ENCODE results near the gene MBTPS1.
A peak's percentile ranks its signal among the peaks of the same experiment; 100 is the strongest.

The MBTPS1 gene

DNA sequence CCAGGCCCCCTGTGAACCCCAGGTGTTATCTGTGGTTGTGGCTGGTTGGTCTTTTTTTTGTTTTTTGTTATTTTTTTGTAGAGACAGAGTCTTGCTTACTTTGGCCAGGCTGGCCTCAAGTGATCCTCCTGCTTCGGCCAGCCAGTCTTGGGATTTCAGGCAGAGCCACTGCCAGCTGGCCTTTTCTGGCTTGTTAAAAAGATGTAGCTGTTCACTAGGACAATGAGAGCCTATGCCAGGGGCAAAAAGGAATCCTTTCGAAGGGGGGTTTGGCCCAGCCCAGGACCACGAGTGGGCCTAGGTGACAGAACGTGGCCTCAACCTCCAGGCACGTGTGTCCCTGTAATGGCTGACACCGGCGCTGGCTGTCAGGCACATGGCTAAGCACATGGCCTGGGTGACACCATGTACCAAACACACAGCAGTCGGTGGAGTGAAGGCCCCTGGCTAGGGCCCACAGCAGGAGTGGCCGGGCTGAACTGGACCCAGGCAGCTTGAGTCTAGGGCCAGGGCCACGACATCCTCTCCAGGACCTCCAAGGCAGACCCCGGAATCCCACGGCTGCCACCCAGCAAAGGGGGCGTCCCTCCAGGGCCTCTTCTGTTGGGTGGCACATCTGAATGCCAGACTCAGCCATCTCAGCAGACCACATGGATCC is 67.2 kb downstream of the MBTPS1 start:
- no peak for DNase-seq

- no peak for DNase-seq
These were observed 67.9 kb downstream of the MBTPS1 start for GRCh38 chr16:84048871-84049270.

DNA sequence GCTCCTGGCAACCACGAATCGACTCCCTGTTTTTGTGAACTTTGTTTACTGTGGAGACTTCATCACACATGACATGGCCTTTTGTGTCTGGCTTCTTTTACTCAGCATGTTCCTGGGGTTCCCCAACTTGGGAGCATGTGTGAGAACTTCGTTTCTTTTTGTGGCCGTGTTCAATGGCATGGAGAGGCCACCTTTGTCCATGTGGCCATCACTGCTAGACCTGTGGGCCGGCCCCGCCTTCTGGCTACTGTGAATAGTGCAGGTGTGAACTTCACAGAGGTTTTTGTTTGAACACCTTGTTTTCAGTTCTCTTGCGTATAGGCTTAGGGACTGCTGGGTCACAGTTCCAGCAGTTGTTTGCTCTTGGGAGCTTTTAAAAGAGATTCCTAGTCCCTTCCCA is 68.5 kb downstream of the MBTPS1 start:
- DNase-seq, result no peak

DNA sequence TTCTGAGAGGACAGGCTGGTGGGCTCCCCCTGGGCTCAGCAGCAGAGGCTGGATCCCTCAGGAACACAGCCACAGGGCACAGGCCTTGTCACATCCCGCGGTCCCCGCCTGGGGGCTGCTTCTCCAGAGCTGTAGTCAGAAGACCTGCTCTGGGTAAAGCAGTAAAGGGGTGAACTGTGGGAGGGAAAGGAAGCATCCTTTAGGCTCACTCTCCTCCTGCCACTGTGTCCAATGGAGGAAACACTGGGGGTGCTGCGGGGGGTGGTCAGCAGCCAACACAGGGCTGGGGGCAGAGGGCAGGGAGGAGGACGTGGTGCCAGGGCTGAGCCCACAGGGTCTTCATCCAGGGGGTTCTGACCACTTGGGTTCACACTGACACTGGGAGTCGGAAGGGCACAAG is 69.1 kb downstream of the MBTPS1 start:
- no peak for DNase-seq

DNA sequence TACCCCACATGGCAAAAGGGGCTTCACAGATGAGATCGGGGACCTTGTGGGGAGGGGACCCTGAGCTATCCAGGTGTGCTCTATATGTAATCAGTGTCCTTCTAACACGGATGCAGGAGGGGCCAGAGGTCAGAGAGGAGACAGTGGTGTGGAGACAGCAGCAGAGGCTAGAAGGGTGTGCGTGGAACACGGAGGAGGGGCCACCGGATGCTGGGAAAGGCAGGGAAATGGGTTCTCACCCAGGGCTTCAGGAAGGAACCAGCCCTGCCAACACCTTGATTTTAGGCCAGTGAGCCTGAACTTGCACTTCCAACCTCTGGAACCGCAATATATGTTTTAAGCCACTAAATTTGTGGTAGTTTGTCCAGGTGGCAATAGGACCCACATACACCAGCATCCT is 69.5 kb downstream of the MBTPS1 start:
- no peak for DNase-seq

DNA sequence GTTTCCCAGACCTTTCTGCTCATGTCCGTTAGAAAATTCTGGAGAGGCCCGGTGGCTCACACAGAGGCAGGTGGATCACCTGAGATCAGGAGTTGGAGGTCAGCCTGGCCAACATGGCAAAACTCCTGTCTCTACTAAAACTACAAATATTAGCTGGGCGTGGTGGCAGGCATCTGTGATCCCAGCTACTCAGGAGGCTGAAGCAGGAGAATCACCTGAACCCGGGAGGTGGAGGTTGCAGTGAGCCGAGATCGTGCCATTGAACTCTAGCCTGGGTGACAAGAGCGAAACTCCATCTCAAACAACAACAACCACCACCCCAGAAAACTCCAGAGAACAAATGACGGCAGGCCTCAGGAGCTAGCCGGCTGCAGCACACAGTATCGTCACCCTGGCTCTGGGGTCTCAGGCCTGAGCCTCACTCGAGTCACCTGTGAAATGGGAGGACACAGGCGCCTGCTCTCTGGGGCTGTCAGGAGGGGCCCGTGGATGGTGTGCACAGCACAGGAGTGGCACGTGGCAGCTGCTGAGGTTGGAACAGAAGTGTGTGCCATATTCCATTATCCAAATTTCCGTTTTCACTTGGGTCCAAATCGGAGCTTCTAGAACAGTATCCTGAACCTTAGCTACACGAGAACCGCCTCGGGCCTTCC is 70.8 kb downstream of the MBTPS1 start:
- no peak for DNase-seq

GRCh38 chr16:84045001-84045817 is 71.5 kb downstream of the MBTPS1 start:
- no peak for DNase-seq

DNA sequence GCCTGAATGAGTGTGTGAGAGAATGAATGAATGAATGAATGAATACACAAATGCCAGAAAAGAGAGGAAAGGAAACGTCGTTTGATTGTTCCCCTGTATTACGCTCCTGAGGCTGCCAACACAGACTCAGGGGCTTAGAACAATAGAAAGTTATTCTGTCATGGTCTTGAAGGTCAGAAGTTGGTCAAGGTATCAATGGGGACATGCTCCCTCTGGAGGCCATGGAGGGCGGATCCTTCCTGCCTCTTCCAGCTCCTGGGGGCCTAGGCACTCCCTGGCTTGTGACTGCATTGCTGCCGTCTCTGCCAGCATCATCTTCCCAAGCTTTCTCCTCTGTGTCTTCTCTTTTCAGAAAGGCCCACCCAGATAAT is 72.6 kb downstream of the MBTPS1 start:
- peak in 1 of 2 experiments; percentile 3 for DNase-seq

DNA sequence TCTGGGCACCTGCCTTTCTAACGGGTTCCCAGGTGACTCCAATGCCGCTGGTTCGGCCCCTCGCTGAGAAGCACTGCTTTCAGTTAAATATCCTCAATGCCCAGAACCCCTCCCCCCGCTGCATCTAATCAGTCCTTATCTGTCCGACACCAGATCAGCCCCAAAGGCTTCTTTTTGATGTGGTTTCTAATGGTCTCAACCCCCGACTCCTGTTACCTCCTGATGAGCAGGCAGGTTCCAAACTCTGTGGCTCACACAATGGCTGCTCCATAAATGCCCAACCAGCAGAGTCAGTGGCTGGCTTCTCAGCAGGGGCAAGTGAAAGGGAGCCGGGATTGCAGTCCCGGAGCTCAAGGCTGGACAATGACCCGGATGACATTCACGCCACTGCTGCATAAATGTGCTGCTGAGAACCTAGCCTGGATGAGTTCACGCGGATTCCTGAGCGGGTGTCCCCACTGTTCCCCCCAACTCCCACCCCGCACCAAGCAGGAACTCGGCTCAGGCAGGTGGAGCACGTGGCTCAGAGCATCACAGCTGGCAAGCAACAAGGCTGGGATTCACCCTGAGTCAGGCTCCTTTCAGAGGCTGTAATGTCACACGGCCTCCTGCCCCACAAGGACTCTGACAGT is 73.1 kb downstream of the MBTPS1 start:
- DNase-seq, result no peak

GRCh38 chr16:84042879-84043485 is 73.8 kb downstream of the MBTPS1 start:
- DNase-seq, result no peak

DNA sequence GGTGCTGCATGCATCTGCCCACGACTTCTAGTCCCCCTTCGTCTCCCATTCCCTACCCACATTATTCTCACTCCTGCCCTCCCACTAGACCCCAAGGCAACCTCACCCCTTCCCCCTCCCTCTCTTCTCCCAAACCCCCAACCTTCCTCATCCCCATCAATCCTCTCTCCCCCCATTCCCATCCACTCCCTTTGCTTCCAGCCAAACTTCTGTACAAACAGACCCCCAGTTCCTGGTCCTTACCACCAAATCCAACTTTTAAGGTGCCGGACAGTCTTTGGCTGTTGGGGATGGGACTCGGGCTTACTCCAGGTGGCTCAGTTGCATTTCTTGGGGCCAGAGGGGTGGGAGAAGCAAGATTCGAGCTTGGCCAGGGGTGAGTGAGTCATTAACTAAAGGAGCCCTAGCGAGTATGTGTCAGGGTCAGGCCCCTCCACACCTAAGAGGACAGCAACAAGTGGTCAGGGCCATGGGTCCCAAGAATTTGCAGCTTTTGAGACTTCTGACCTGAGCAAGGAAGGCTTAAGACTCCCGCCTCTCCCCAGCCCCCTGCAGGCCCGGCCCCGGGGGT is 74.3 kb downstream of the MBTPS1 start, which contains the start of gene SLC38A8:
TSS of gene SLC38A8 (minus strand) at position 488 of the 571 bp plus-strand sequence. CDS start 638 bp downstream, outside the sequence.
- DNase-seq, result no peak

GRCh38 chr16:84041881-84042280 is 74.9 kb downstream of the MBTPS1 start:
- DNase-seq, result no peak

DNA sequence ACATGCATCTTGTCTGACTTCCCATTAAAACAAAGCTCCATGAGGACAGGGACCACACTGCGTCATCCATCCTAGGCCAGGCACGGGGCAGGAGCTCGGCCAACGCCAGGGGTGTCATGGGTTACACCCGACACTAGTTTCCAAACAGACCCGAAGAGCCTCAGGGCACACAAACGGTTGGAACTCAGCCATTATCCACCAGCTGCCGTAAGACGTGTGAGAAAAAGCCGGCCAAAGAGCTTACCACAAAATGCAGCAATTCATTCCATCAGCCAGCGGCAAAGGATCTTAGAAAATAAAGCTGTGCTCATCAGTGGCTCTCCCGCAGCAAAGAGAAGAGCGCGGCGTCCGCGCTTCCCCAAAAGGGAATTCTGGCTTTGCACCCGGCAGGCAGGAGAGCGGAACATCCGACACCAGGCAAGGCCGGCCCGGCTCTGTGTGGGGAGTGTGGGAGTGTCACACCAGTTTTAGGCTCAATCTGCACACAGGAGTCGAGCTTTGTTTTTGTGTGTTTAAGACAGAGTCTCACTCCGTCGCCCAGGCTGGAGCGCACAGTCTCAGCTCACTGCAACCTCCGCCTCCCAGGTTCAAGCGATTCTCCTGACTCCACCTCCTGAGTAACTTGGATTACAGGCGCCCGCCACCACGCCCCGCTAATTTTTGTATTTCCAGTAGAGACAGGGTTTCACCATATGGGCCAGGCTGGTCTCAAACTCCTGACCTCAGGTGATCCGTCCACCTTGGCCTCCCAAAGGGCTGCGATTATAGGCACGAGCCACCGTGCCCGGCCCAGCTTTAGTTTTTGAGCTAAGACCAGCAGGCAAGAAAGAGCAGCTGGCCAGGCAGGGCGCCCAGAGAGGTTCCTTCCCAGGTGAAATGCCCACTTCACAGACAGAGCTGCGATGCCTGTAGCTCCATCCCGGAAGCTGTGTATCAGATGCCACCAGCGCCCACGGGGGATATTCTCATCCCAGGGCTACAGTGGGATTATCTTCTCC is 75.6 kb downstream of the MBTPS1 start:
- no peak for DNase-seq

DNA sequence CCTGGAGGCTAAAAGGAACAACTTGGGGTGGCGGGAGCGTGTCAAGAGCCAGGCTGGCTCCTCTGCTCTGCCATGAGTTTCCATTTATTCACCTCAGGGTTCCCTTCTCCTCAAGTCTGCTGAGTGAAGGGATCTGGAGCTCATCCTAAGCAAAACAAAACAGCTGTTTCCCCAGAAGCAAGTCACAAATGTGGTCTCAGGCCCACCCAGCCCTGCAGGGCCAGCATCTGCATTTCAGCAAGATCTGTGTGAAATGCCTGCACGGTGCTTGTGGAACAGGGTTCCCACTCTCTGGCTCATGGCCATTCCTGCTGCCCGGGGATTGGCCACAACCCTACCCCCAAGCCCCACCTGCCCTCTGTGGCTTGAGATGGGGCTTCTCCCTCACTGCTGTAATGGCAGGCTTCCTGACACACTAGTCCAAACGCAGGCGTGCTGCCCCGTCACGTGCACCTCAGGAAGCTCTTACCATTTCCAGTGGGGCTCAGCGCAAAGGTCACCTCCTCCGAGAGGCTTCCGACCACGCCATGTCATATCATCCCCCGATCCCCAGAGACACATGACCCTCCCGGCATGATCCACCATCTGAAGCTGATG is 76.4 kb downstream of the MBTPS1 start:
- no peak for DNase-seq

GRCh38 chr16:84039696-84040095 is 77.0 kb downstream of the MBTPS1 start:
- DNase-seq, result no peak

- no peak for DNase-seq
These were observed 78.3 kb downstream of the MBTPS1 start for GRCh38 chr16:84038469-84038868.

- no peak for DNase-seq
These were observed 79.7 kb downstream of the MBTPS1 start for GRCh38 chr16:84036982-84037425.

DNA sequence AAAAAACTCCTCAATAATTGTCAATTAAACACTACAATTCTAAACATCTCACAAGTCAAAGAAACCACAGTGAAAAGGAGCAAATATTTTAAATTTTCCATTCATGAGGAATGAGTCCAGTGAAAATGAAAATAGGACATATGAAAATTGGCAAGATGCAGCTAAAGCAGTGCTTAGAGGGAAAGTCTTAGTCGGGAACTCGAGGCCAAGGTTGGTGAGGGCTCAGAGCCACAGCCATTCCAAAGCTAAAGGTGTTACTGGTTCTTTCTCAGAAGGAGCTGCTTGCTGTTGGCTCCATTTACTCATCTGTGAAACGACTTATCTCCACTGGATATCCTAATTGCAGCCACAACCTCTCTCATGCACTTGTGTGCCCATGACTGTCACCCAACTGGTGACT is 80.6 kb downstream of the MBTPS1 start:
- no peak for DNase-seq

DNA sequence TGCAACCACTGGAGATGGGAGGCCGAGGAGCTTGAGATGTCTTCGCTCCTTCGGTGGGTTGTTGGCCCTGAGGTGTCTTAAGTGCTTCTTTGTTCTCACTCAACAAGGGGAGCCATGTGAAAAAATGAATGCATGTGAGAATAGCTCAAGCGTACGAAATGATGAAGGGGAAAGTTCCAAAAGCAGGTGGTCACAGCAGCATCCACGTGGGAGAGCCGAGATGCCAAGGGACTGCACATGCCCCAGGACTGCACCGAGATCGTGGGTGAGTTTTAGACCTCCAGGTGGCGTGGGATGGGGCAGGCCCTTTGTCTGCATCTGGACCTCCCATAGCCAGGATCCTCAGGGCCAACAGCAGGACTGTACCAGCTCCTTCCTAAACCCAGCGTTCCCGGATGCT is 82.2 kb downstream of the MBTPS1 start:
- DNase-seq, result no peak

DNA sequence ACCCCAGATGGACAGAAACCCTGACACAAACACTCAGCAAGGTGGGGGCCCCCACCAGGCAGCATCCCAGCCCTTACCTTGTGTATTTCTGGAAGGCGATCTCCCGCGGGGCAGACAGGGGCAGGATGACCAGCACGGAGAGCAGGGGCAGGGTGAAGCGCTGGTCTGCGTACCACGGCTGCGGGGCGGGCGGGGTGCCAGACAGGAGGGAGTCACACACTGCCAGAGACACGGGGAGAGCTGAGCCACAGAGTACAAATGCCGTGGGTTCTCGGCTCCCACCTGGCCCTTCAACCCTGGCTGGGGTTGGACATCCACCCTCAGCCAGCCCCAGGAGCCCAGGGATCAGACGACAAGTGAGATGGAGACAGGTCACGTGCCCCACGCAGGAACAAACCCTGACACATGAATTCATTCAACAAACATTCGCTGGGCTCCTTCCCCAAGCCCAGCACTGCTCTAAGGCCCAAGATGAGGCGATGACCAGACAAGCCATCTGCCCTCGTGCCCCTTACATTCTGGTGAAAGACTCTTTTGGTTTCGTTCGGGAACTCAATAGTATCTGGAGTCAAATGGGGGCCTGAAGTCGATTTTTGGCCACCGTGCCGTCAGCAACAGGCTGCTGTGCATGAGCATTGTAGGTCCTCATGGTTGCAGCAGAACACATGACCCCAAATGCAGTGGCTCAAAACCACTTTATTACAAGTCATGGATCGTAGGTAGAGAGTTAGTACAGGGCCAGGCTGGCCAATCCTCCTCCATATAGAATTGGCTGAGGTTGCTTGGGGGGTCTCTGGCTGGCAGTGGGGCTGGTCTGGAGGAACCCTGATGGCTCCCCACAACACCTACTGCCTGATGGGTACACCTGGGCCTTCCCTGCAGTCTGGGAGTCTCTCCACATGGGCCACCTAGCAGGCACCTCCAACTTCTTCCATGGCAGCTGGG is 83.2 kb downstream of the MBTPS1 start:
- no peak for DNase-seq

All from Kasumi-1 (cell line).